ENCODE measurements around the gene POLDIP3.
"Not testable (repeated sequence)": the region's sequence is repeated elsewhere in the genome, so short reads cannot be mapped to it uniquely, and the experiment has no call there.

The POLDIP3 gene

DNA sequence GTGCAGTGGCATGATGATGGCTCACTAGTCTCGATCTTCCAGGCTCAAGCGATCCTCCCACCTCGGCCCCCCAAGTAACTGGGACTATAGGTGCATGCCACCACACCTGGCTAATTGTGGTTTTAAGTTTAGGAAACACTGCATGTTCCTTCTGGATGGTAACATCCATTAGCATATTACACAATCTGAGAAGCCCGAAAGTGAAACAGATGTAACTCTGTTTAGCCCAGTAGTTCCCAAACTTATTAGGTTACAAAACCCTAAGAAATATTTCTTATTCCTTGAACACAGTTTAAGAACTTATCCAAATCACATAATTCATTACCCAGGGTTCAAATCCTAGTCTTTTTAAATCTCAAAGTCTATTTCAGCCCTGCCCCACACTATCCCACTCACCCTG lies 28.3 kb downstream of the POLDIP3 start:
- no peak for DNase-seq (ENCODE audit: low read depth in 3 of 3)

DNA sequence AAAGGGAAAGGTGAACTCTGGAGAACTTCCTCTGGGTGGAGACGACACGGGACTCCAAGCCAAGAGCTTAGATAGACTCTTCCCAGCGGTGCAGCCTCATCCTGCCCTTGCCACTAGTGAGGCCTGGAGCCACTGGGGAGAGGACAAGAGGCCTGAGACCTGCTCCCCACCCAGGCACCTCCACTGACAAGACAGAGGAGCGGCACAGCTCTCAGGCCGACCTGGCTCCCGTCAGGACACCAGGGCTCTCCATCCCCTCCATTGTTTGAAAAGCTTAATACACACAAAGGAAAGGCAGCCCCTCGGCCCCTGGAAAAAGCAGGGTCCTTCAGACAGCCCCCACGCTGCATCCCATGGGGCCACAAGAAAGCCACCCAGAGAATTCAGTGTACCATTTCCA lies 29.6 kb downstream of the POLDIP3 start:
- no peak for DNase-seq (ENCODE audit: low read depth in 3 of 3)

- no peak for DNase-seq (ENCODE audit: low read depth in 3 of 3)
These were observed 30.2 kb downstream of the POLDIP3 start for GRCh38 chr22:42584364-42584940.

- no peak for DNase-seq (ENCODE audit: low read depth in 3 of 3)
These were observed 31.7 kb downstream of the POLDIP3 start for GRCh38 chr22:42582987-42583386.

DNA sequence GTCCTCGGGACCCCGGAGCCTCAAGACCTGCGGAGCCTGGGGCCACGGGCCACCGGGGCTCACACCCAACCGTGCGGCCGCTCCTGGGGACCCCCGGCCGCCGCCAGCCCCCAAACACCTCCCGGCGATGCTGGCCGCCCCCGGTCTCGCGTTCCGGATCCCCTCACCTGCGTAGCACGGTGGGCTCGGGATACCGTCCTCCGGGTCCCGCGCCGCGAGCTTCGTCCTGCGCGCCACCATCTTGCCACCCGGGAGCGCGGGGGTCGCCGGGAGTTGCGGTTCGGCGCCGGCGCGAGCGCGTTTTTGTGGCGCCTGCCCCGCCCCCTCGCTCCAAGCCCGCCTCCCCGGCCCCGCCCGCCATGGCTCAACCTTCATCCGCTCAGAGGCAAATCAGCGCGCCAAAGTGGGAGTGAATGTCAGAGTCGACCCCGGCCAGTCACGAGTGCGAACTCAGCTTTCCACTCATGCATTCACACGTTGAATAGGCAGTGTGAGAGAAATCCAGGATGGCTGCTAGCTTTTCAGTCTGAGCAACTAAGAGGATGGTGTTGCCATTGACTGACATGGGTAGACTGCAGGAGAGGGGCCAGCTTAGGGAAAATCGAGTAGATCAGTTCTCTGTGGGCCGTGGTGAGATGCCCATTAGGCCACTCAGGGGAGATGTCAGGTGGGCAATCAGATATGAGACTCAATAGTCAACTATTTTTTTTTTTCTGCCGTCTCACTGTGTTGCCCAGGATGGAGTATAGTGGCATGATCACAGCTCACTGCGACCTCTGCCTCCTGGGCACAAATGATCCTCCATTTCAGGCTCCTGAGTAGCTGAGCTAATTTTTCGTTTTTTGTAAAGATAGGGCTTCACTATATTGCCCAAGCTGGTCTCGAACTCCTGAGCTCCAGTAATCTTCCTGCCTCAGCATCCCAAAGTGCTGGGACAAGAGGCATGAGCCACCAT lies 32.6 kb downstream of the POLDIP3 start:
- peak; percentile 75 to 86 (median 77) for DNase-seq (ENCODE audit: low read depth in 3 of 3)

- not testable (repeated sequence) for DNase-seq (ENCODE audit: low read depth in 3 of 3)
These were observed 33.4 kb downstream of the POLDIP3 start for GRCh38 chr22:42581194-42581761.

GRCh38 chr22:42580040-42580439 lies 34.6 kb downstream of the POLDIP3 start:
- DNase-seq (ENCODE audit: low read depth in 3 of 3): not testable (repeated sequence)

GRCh38 chr22:42577623-42578240 lies 37.0 kb downstream of the POLDIP3 start:
- DNase-seq (ENCODE audit: low read depth in 3 of 3): no peak

- not testable (repeated sequence) for DNase-seq (ENCODE audit: low read depth in 3 of 3)
These were observed 37.5 kb downstream of the POLDIP3 start for GRCh38 chr22:42577141-42577540.

GRCh38 chr22:42575996-42576574 lies 38.6 kb downstream of the POLDIP3 start:
- not testable (repeated sequence) for DNase-seq (ENCODE audit: low read depth in 3 of 3)

- DNase-seq (ENCODE audit: low read depth in 3 of 3): not testable (repeated sequence)
These were observed 40.2 kb downstream of the POLDIP3 start for GRCh38 chr22:42574468-42574867.

GRCh38 chr22:42574046-42574445 lies 40.6 kb downstream of the POLDIP3 start:
- not testable (repeated sequence) for DNase-seq (ENCODE audit: low read depth in 3 of 3)

DNA sequence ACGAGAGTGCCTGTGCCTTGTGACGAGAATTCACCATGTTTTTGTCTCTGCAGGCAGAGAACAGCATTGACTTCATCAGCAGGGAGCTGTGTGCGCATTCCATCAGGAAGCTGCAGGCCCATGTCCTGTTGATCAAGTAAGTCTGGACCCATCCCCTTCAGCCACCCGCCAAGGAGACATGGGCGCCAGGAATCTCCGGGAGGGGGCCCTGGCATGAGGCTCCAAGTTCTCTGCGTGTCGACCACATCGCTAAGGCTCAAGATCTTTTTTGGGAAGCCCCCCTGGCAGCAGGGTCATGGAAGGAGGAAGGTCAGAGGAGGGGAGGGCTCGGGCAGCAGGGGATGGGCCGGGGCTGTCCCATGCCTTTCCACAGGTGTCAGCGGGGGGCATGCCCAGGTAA lies 43.6 kb downstream of the POLDIP3 start:
- DNase-seq (ENCODE audit: low read depth in 3 of 3): not testable (repeated sequence)

- DNase-seq (ENCODE audit: low read depth in 3 of 3): not testable (repeated sequence)
These were observed 44.1 kb downstream of the POLDIP3 start for GRCh38 chr22:42570580-42570979.

GRCh38 chr22:42567950-42568349 lies 46.7 kb downstream of the POLDIP3 start:
- DNase-seq (ENCODE audit: low read depth in 3 of 3): not testable (repeated sequence)

GRCh38 chr22:42565956-42566355 lies 48.7 kb downstream of the POLDIP3 start:
- DNase-seq (ENCODE audit: low read depth in 3 of 3): no peak

DNA sequence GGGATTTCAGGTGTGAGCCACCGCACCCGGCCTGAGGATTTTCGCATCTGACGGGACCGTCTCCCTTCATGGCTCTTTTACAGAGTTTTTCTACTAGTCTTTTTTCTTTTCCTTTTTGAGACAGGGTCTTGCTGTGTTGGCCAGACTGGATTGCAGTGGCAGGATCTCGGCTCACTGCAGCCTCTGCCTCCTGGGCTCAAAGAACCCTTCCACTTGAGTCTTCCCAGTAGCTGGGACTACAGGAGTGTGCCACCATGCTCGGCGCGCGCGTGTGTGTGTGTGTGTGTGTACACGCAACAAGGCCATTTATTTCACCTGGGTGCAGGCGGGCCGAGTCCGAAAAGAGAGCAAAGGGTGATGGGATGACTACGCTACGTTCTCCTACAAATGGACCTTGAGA lies 50.0 kb downstream of the POLDIP3 start:
- no peak for DNase-seq (ENCODE audit: low read depth in 3 of 3)

DNA sequence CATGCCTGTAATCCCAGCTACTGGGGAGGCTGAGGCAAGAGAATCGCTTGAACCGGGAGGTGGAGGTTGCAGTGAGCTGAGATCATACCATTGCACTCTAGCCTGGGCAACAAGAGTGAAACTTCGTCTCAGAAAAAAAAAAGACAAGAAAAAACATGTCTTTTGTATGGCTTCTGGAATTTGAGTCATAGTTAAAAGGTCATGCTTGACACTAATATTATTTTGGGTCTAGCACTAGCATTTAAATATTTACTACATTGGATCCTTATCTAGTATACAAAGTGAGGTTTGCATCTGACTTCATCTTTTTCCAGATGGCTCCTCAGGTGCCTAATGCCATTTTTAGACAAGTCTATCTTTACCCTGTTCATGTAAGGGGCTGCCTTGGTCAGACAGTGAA lies 50.7 kb downstream of the POLDIP3 start:
- DNase-seq (ENCODE audit: low read depth in 3 of 3): not testable (repeated sequence)

DNA sequence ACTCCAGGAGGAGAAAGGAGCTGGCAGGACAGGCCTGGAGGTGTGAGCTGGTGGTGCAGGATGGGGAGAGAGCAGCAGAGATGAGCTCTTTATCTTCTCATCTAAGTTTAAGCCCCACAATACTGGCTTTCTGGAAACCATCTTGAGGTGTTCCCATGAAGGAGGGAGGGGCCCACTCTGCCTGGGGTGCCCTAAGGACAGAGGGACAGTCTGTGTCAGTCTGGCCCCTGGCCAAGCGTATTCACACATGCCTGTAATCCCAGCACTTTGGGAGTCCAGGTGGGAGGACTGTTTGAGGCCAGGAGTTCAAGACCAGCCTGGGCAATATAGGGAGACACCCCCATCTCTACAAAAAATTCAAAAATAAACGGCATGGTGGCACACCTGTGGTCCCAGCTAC lies 52.0 kb downstream of the POLDIP3 start:
- DNase-seq (ENCODE audit: low read depth in 3 of 3): no peak

GRCh38 chr22:42562279-42562678 lies 52.4 kb downstream of the POLDIP3 start:
- no peak for DNase-seq (ENCODE audit: low read depth in 3 of 3)

DNA sequence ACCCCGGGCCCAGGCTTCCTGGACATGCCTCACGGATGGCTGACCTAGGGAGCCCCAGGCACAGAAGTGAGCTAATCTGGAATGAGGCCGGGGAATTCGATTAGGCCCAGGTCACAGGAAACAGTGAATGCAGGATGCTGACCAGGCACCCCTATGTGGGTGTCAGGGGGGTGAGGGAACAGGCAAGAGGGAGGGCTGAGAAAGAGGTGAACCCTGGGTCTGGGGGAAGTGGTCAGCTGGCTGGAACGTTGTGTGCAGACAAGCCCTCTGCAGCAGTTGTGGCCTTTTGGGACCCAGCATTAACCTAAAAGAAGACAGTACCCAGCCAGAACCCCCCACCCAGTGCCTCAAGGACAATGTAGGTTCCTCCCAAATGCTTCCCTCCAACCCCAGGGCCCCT lies 52.8 kb downstream of the POLDIP3 start:
- DNase-seq (ENCODE audit: low read depth in 3 of 3): no peak

DNA sequence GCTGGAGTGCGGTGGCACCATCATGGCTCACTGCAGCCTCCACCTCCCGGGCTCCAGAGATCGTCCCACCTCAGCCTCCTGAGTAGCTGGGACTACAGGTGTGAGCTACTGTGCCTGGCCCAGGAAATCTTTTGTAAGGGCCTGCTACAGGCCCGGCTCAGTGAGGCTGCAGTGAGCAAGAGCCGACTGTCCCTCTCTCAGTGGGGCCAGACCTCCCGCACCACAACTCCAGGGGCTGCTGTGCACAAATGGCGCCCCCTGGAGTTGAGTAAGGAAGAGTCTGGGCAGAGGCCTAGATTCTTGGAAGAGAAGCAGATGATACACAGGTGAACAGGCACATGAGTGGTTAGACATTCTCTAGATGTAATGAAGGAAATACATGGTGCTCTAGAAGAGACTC lies 53.9 kb downstream of the POLDIP3 start:
- DNase-seq (ENCODE audit: low read depth in 3 of 3): no peak

All from stimulated activated CD4-positive, alpha-beta T cell treated with anti-CD3 and anti-CD28 coated beads, TNF-alpha, amount 100 ng/mL, for 24 hours (primary cell).